SKM-1 (cell line): ENCODE data around the gene ZNF610.
"Not testable (repeated sequence)": the region's sequence is repeated elsewhere in the genome, so short reads cannot be mapped to it uniquely, and the experiment has no call there.

Experiments used
- DNase-seq: peaks from one replicate; lab custom pipeline; 2025; ENCODE audit not compliant: unreplicated experiment; lab: John Stamatoyannopoulos, UW

ZNF610 gene

DNA sequence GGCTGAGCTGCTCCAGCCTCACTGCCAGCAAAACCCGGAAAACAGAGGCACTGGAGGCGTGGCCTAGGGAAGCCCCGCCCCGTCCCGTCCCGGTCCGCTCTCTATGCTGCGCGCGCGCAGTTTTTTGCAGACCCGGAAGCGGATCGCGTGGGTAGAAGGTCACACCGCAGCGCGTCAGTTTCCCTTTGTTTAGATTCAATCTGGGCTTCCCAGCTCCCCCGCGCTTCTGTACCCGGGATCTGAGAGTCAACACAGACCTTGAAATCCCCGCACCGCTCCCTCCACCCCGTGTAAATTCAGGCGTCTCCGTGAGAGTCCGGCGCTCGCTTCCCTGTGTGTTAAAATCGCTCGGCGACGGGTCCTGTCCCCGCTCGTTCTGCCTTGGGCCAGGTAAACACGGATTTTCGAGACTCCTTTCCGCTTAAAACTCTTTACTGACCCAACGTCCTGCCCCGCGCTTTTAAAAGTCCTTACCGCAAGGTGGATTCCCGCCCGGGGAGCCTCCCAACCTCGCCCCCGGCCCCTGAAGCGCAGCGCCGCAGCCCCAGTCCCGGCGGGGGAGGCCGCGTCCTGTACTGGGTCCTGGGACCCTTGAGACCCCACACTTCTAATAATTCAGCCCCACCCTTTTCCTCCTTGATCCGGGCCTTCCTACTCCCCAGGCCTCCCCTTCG, at the start of gene ZNF610:
Gene ZNF610, plus strand, starts transcription at position 127 of the 674 bp plus-strand sequence. CDS start 12,930 bp downstream, outside the sequence.
- peak; percentile 42 for DNase-seq

DNA sequence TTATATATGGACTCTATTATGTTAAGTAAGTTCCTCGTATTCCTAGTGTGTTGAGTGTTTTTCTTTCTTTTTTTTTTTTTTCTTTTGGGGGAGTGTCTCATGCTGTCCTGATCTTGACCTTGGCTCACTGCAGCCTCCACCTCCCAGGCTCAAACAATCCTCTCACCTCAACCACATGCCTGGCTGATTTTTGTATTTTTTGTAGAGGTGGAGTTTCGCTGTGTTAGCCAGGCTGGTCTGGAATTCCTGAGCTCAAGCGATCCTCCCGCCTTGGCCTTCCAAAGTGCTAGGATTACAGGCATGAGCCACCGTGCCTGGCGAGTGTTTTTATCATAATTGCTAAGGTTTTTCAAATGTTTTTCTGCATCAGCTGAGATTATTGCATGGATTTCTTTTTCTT, 49.8 kb upstream of the ZNF610 start:
- DNase-seq = no peak

DNA sequence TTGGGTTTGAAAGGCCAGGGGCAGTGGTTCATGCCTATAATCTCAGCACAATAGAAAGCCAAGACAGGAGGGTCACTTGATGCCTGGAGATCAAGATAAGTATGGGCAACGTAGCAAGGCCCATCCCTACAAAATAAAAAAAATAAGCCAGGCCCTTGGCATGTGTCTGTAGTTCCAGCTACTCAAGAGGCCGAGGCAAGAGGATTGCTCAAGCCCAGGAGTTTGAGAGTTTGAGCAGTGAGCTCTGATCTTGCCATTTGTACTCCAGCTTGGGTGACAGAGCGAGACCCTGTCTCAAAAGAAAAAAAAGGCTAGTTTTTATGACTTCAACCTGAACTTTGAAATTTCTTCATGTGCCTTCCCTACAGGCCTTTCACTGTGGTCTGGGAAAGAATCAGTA, 44.3 kb upstream of the ZNF610 start:
- no peak for DNase-seq

DNA sequence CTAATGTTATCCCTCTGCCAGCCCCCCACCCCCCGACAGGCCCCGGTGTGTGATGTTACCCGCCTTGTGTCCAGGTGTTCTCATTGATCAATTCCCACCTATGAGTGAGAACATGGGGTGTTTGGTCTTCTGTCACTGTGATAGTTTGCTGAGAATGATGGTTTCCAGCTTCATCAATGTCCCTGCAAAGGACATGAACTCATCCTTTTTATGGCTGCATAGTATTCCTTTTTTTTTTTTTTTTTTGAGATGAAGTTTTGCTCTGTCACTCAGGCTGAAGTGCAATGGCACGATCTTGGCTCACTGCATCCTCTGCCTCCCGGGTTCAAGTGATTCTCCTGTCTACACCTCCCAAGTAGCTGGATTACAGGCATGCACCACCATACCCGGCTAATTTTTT, 43.1 kb upstream of the ZNF610 start:
- DNase-seq = not testable (repeated sequence)

DNA sequence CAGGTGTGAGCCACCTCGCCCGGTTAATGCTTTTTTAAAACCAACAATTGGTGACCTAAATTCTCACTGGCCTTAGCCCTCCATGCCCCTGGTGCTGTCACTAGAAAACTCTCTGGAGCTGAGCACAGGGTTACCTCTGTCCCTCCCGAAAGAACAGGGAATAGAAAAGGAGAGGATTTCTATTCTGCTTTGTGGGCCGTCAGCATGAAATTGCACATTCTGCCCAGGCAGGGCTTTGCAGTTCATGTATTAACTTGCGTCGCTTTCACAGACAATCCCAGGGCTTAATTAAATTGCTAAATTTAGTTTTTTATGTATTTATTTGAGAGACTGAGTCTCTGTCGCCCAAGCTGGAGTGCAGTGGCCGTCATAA, 39.7 kb upstream of the ZNF610 start:
- no peak for DNase-seq

DNA sequence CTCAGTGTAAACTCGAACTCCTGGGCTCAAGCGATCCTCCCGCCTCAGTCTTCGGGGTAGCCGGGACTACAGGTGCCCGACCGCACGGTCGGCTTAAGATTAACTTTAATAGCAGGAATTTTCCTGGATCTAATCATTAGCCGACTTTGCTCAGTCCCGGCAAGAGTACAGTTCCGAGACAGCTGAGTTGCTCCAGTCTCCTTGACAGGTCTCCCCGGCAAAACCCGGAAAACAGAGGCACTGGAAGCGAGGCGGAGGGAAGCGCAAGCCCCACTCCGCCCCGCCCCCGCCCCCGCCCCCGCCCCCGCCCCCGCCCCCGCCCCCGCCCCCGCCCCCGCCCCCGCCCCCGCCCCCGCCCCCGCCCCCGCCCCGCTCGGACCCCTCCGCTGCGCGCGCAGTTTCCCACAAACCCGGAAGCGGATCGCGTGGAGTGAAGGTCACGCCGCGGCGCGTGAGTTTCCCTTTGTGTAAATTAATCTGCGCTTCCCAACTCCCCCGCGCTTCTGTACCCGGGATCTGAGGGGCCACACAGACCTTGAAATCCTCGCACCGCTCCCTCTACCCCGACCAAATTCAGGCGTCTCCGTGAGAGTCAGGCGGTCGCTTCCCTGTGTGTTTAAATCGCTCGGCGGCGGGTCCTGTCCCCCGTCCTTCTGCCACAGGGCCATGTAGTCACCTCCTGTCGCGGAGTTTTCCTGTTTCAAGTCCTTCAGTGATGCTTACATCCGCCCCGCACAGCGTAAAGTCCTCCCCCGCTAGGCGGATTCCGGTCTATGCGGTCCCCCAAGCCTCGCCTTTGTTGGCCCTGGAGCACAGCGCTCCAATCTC, 39.1 kb upstream of the ZNF610 start, which contains the start of gene ZNF480:
Gene ZNF480, plus strand, starts transcription at position 397 of the 828 bp plus-strand sequence. CDS start 3,244 bp downstream, outside the sequence.
- peak; percentile 9 for DNase-seq

DNA sequence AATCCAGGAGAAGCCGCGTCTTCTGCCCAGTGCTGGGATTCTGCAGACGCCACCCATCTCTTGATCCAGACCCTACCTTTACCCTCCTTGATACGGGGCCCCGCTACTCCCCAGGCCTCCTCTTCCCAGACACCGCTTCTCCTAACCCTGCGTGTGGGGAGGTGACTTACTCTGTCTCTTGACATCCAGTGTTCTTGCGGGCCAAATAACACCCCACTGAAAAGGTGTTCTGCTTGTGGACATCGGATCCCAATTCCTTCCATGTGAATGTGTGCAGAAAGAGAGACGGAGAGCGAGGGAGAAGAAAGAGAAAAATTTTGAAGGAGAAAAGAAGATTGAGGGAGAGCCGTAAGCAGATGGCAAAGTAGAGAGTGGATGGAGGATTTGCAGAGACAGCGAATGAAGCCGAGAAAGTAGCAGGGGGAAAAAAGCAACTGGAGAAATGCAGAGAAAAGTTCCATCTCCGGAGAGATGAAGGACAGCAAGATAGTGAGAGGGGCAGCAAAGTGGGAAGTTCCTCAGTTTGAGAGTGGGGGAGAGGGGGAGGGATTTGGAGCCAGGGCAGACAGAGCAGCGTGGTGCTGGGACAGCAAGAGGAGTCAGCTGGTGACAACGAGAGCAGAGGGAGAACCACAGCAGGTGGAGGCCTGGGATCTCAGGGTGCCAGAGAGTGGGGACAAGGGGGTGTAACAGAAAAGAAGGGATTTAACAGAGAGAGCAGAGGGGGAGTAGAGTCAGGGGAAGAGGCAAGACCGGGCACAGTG, 38.3 kb upstream of the ZNF610 start:
- DNase-seq = no peak

GRCh38 chr19:52307275-52307674, 28.8 kb upstream of the ZNF610 start:
- DNase-seq = no peak

GRCh38 chr19:52322429-52322828, 13.6 kb upstream of the ZNF610 start:
- DNase-seq = no peak

DNA sequence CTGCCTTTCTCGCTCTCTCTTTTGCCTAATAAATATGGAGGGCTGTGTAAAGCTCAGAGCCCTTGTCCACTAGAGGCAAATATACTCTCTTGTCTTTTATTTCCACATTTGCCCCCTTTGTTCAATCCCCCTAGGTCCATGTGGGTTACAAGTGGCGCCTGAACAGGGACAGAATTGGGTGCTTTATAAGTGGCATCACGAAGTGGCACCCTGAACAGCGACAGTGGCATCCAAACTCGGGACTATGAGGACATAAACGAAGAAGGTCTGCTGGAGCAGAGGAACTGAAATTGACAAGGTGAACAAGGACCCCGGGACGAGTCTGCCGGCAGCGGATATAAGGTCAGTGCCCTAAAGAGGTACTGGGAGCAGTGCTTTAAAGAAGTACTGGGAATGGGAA, 4.3 kb upstream of the ZNF610 start:
- no peak for DNase-seq

GRCh38 chr19:52335768-52336116, 301 bp upstream of the ZNF610 start:
- no peak for DNase-seq

- no peak for DNase-seq
Observed at GRCh38 chr19:52336791-52337381, 843 bp downstream of the ZNF610 start.

DNA sequence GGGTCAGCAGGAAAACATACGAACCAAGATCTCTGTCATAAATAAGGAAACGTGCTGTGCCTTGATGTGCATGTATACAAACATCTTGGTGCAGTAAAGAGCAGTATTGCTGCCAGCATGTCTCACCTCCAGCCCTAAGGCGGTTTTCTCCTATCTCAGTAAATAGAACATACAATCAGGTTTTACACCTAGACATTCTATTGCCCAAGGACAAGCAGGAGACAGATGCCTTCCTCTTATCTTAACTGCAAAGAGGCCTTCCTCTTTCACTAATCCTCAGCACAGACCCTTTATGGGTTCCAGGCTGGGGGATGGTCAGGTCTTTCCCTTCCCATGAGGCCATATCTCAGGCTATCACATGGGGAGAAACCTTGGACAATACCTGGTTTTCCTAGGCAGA, 3.0 kb downstream of the ZNF610 start:
- not testable (repeated sequence) for DNase-seq

GRCh38 chr19:52343548-52343947, 7.5 kb downstream of the ZNF610 start:
- no peak for DNase-seq

- no peak for DNase-seq
Observed at GRCh38 chr19:52345162-52345561, 9.1 kb downstream of the ZNF610 start.

GRCh38 chr19:52351512-52351911, 15.5 kb downstream of the ZNF610 start:
- DNase-seq = no peak

- DNase-seq = no peak
Observed at GRCh38 chr19:52366414-52366824, 30.4 kb downstream of the ZNF610 start.

GRCh38 chr19:52369559-52370340, 33.7 kb downstream of the ZNF610 start, which contains the start of gene ZNF880:
Gene ZNF880, plus strand, starts transcription at chr19:52369923. Its CDS starts 43 bp downstream, at chr19:52369966.
- DNase-seq = peak; percentile 52

GRCh38 chr19:52370341-52370710, 34.3 kb downstream of the ZNF610 start:
- no peak for DNase-seq

DNA sequence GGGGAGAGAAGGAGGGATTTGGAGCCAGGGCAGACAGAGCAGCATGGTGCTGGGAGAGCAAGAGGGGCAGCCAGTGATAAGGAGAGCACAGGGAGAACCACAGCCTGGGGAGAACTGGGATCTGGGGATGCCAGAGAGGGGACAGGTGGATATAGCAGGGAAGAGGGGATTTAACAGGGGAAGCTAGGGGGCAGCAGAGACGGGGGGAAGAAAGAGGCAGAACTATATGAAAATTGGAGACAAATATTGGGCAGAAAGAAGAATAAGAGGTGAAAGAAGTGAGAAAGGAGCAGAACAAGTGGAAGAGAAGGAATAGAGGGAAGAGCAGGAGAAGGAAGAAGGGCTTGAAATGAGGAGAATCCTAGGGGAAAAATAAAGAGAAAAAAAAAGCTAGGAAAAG, 55.1 kb downstream of the ZNF610 start:
- no peak for DNase-seq
